HepG2 (cell line): ENCODE measurements around the gene NKIRAS1. TPM values are rescaled to one million over a fixed set of nuclear protein-coding genes. Genes with fewer than 3 reads are reported as not detected.

Experiments
- ATAC-seq: fragments of 200-7000 bp; cut with Tn5 transposase; 3 replicates; pipeline ENCODE4 v1.9.1; 2020; ENCODE audit warnings: mild to moderate bottlenecking, moderate library complexity
- BruUV-seq: library from RNA; stranded (reverse); fragments of 400-500 nt; replicated peaks from 2 replicates; lab custom pipeline; 2021; lab: Mats Ljungman, UMichigan
- CTCF ChIA-PET: fragments of 300-600 bp; formaldehyde crosslinking; extraction: SDS; loops from one replicate; lab custom pipeline; 2021; ENCODE audit warnings: low total read pairs, inconsistent platforms, low intra/inter-chr PET ratio; lab: Yijun Ruan, JAX
- POLR2A ChIA-PET: fragments of 350-600 bp; sonication (Branson Sonifier 250); formaldehyde crosslinking; loops from one replicate; lab custom pipeline; 2020; ENCODE audit warnings: antibody characterized with exemption, inconsistent platforms; lab: Yijun Ruan, JAX
- DNase-seq: peaks from one replicate; pipeline ENCODE4 v3.0.0-alpha.2; 2015; ENCODE audit warnings: low spot score
- FAIRE-seq: peaks from 3 replicates; lab custom pipeline; 2011; peaks lifted over from hg19 to GRCh38; lab: Jason Lieb, UNC
- H2AFZ ChIP-seq: one replicate; pipeline ENCODE4 v1.6.1; 2011; ENCODE audit warnings: low read length, inconsistent platforms
- H3K27ac ChIP-seq: fragments of 300-600 bp; 3 replicates; pipeline ENCODE4 v1.8.0; 2011; ENCODE audit warnings: mixed run types, mild to moderate bottlenecking, mixed read lengths, low read length, inconsistent platforms; ENCODE audit not compliant: insufficient read depth; ENCODE audit errors: extremely low read length
- H3K27me3 ChIP-seq, 2 experiments: fragments of 200-600 bp in 1 of 2; 2 replicates in 1 of 2; 3 replicates in 1 of 2; pipeline versions ENCODE4 v1.6.0 to v1.8.0; 2011; ENCODE audit warnings: low read length in 2 of 2, mild to moderate bottlenecking in 2 of 2, moderate library complexity in 2 of 2, inconsistent platforms in 1 of 2; ENCODE audit not compliant: insufficient read depth in 2 of 2, control insufficient read depth in 1 of 2
- H3K36me3 ChIP-seq, 2 experiments: fragments of 200-600 bp in 1 of 2; replicated peaks in 1 of 2; 2 replicates in 1 of 2; 3 replicates in 1 of 2; pipeline versions ENCODE4 v1.5.1 to v1.8.0; 2011; ENCODE audit warnings: low read length in 2 of 2, inconsistent platforms in 1 of 2; ENCODE audit not compliant: insufficient read depth in 2 of 2, control insufficient read depth in 1 of 2
- H3K4me1 ChIP-seq: 2 replicates; pipeline ENCODE4 v1.5.1; 2012; ENCODE audit warnings: low read length, inconsistent platforms; ENCODE audit not compliant: insufficient read depth
- H3K4me2 ChIP-seq: 2 replicates; pipeline ENCODE4 v1.6.0; 2011; ENCODE audit warnings: low read depth, low read length, inconsistent platforms
- H3K4me3 ChIP-seq, 3 experiments: fragments of 200-600 bp in 1 of 3; sonication (generic), shearing (Covaris generic) in 1 of 3; replicated peaks in 1 of 3; 2 replicates each; pipeline ENCODE4 v1.5.1; 2011 to 2016; ENCODE audit warnings: low read length in 3 of 3, inconsistent platforms in 2 of 3, low read depth in 2 of 3, mild to moderate bottlenecking in 2 of 3, control low read depth in 1 of 3, mixed read lengths in 1 of 3; ENCODE audit not compliant: insufficient read depth in 1 of 3
- H3K79me2 ChIP-seq: one replicate; pipeline ENCODE4 v1.6.1; 2011; ENCODE audit warnings: low read length, inconsistent platforms; ENCODE audit not compliant: insufficient read depth
- H3K9ac ChIP-seq: 2 replicates; pipeline ENCODE4 v1.6.0; 2011; ENCODE audit warnings: mild to moderate bottlenecking, low read depth, low read length, inconsistent platforms; ENCODE audit not compliant: insufficient read depth
- H3K9me3 ChIP-seq: 2 replicates; pipeline ENCODE4 v1.5.1; 2012; ENCODE audit warnings: mild to moderate bottlenecking, low read length
- H4K20me1 ChIP-seq: 2 replicates; pipeline ENCODE4 v1.6.0; 2011; ENCODE audit warnings: inconsistent platforms, mild to moderate bottlenecking, low read length, moderate library complexity; ENCODE audit not compliant: insufficient read depth
- AFF4 ChIP-seq: sonication (generic); formaldehyde crosslinking; IDR thresholded peaks from 2 replicates; pipeline ENCODE4 v1.4.0; 2020; ENCODE audit warnings: missing genetic modification reagents
- AKAP8 ChIP-seq: sonication (generic); formaldehyde crosslinking; IDR thresholded peaks from 2 replicates; pipeline ENCODE4 v1.5.1; 2020; ENCODE audit warnings: mild to moderate bottlenecking, missing genetic modification reagents
- GLI4 ChIP-seq: sonication (generic); formaldehyde crosslinking; IDR thresholded peaks from 2 replicates; pipeline ENCODE4 v1.5.1; 2020; ENCODE audit warnings: missing genetic modification reagents, mild to moderate bottlenecking, moderate library complexity, borderline replicate concordance
- RELA ChIP-seq: sonication (generic); formaldehyde crosslinking; IDR thresholded peaks from 2 replicates; pipeline ENCODE4 v1.4.0; 2020; ENCODE audit warnings: missing genetic modification reagents
- SIX4 ChIP-seq: sonication (generic); formaldehyde crosslinking; IDR thresholded peaks from 2 replicates; pipeline ENCODE4 v1.4.0; 2020; ENCODE audit warnings: missing genetic modification reagents
- TOPORS ChIP-seq: sonication (generic); formaldehyde crosslinking; IDR thresholded peaks from 2 replicates; pipeline ENCODE4 v1.8.0; 2023; ENCODE audit warnings: mild to moderate bottlenecking, missing genetic modification reagents
- U2AF2 ChIP-seq: fragments of 200-400 bp; formaldehyde crosslinking; IDR thresholded peaks from 2 replicates; pipeline ENCODE4 v1.6.1; 2017; ENCODE audit warnings: low read depth, mild to moderate bottlenecking, low read length
- ZFP90 ChIP-seq: sonication (generic); formaldehyde crosslinking; IDR thresholded peaks from 2 replicates; pipeline ENCODE4 v1.8.0; 2022; ENCODE audit warnings: missing genetic modification reagents, mild to moderate bottlenecking, inconsistent platforms, borderline replicate concordance
- ZNF24 ChIP-seq: fragments of 450-650 bp; IDR thresholded peaks from 2 replicates; pipeline ENCODE4 v1.6.1; 2017; ENCODE audit warnings: antibody characterized with exemption, mild to moderate bottlenecking
- ZNF253 ChIP-seq: sonication (generic); formaldehyde crosslinking; IDR thresholded peaks from 2 replicates; pipeline ENCODE4 v1.8.0; 2022; ENCODE audit warnings: mild to moderate bottlenecking, missing genetic modification reagents, borderline replicate concordance
- ZNF34 ChIP-seq: sonication (generic); formaldehyde crosslinking; IDR thresholded peaks from 2 replicates; pipeline ENCODE4 v1.4.0; 2020; ENCODE audit warnings: mild to moderate bottlenecking, missing genetic modification reagents, borderline replicate concordance
- ZNF350 ChIP-seq: sonication (generic); formaldehyde crosslinking; IDR thresholded peaks from 2 replicates; pipeline ENCODE4 v1.4.0; 2020; ENCODE audit warnings: mild to moderate bottlenecking, low read depth, missing genetic modification reagents, borderline replicate concordance
- ZNF543 ChIP-seq: sonication (generic); formaldehyde crosslinking; IDR thresholded peaks from 2 replicates; pipeline ENCODE4 v1.4.0; 2020; ENCODE audit warnings: mild to moderate bottlenecking, missing genetic modification reagents
- ZNF672 ChIP-seq: sonication (generic); formaldehyde crosslinking; IDR thresholded peaks from 2 replicates; pipeline ENCODE4 v1.8.1; 2022; ENCODE audit warnings: missing genetic modification reagents
- ZNF747 ChIP-seq: sonication (generic); formaldehyde crosslinking; IDR thresholded peaks from 2 replicates; pipeline ENCODE4 v1.8.1; 2023; ENCODE audit warnings: missing genetic modification reagents, mild to moderate bottlenecking, borderline replicate concordance
- ZSCAN12 ChIP-seq: sonication (generic); formaldehyde crosslinking; IDR thresholded peaks from 2 replicates; pipeline ENCODE4 v1.9.0; 2021; ENCODE audit warnings: mild to moderate bottlenecking, missing genetic modification reagents
- WGBS: methylation state at CpG from one replicate; pipeline ENCODE4 v1.1.6; 2017; ENCODE audit warnings: low lambda C conversion rate; 5-methylcytosine and 5-hydroxymethylcytosine counted together
- in situ Hi-C: cut with HindIII; loops from 2 replicates; pipeline ENCODE4 v1.10.0; 2017; ENCODE audit warnings: low pct_unique_long_range_greater_than_20kb; ENCODE audit not compliant: extremely low pct_ligation_motif_present
- intact Hi-C: fragments of 100-400 bp; cut with micrococcal nuclease; formaldehyde crosslinking; loops from one replicate; pipeline ENCODE4 v1.10.0; 2022; ENCODE audit not compliant: unreplicated experiment
- polyA plus RNA-seq, 8 experiments: library from polyadenylated mRNA; depleted of rRNA in 3 of 8; stranded (reverse) in 7 of 8; unstranded in 1 of 8; fragments of >200 nt; fragmentation: Illumina TruSeq in 4 of 8; extraction: Trizol in 4 of 8; gene quantifications; 2 replicates each; pipeline versions ENCODE4 v1.2.1 to v1.2.3, GENCODE V29; 2011 to 2016; ENCODE audit warnings: low read depth in 4 of 8, missing spikeins in 1 of 8, mixed read lengths in 1 of 8; ENCODE audit not compliant: insufficient read depth in 1 of 8
- total RNA-seq, 5 experiments: library from RNA; depleted of rRNA; stranded (reverse); fragments of >200 nt; fragmentation: Illumina TruSeq; extraction: Trizol; gene quantifications; 2 replicates each; pipeline ENCODE4 v1.2.3, GENCODE V29; 2016; ENCODE audit warnings: low read depth in 1 of 5

NKIRAS1 gene
- total and polyA plus RNA-seq, 2 of the 13 experiments (the other 11 are each of a cell fraction or from before 2014, with no cell fraction given): 4.3 to 8.0 TPM

GRCh38 chr3:23961066-23961465 is 44.3 kb upstream of the NKIRAS1 start:
- H2AFZ ChIP-seq: no peak overlapping the region
- no peak overlapping the region for H3K4me2 ChIP-seq
- FAIRE-seq (no peak), ATAC-seq (no peak), DNase-seq (no peak)
- H3K79me2 ChIP-seq: no peaks in the 10 kb centered on the region
- intact Hi-C loops: no loop called here
- WGBS: 100% methylated on average over 1 of the region's 1 CpG
- no peak overlapping the region for H3K27ac ChIP-seq
- ChIA-PET POLR2A (no interaction called here), CTCF (no interaction called here)
- in situ Hi-C loops: no loop called here
- no peak overlapping the region for H3K4me3 ChIP-seq
- H3K27me3 ChIP-seq: no peaks in the 10 kb centered on the region
- no TSS peak for BruUV-seq
- no peaks in the 10 kb centered on the region for H4K20me1 ChIP-seq
- peaks cover 3 to 44% of the 10 kb centered on the region in 2 experiments; a peak in 4 of 5 replicates for H3K36me3 ChIP-seq
- no peak overlapping the region for H3K9ac ChIP-seq
- H3K4me1 ChIP-seq: no peaks in the 10 kb centered on the region
- no peak for TF ChIP-seq TOPORS (CRISPR knock-in tag)
- TF ChIP-seq ZNF34 (CRISPR knock-in tag): no peak
- TF ChIP-seq U2AF2: no peak
- no peak for TF ChIP-seq ZNF747 (CRISPR knock-in tag)
- no peak for TF ChIP-seq ZNF543 (CRISPR knock-in tag)
- no peak for TF ChIP-seq ZSCAN12 (CRISPR knock-in tag)
- no peak for TF ChIP-seq ZNF253 (CRISPR knock-in tag)
- no peak for TF ChIP-seq ZNF672
- no peak for TF ChIP-seq GLI4 (CRISPR knock-in tag)
- no peak for TF ChIP-seq AFF4 (CRISPR knock-in tag)
- TF ChIP-seq ZNF24: no peak
- TF ChIP-seq ZFP90: no peak
- TF ChIP-seq ZNF350: no peak
- TF ChIP-seq SIX4 (CRISPR knock-in tag): no peak
- TF ChIP-seq AKAP8 (CRISPR knock-in tag): no peak
- no peak for TF ChIP-seq RELA (CRISPR knock-in tag)
- H3K9me3 ChIP-seq: no peaks in the 10 kb centered on the region
